Erythroblast (primary cell): Measurements from ENCODE around the gene D2HGDH.

ENCODE experiments used
- GATA1 ChIP-seq: IDR thresholded peaks from 2 replicates; pipeline ENCODE4 v1.6.1; 2011; ENCODE audit warnings: low read depth, mild to moderate bottlenecking, control low read depth, low read length, moderate library complexity
- POLR2A ChIP-seq: IDR thresholded peaks from 2 replicates; pipeline ENCODE4 v1.6.1; 2011; ENCODE audit warnings: mild to moderate bottlenecking, low read length

DNA sequence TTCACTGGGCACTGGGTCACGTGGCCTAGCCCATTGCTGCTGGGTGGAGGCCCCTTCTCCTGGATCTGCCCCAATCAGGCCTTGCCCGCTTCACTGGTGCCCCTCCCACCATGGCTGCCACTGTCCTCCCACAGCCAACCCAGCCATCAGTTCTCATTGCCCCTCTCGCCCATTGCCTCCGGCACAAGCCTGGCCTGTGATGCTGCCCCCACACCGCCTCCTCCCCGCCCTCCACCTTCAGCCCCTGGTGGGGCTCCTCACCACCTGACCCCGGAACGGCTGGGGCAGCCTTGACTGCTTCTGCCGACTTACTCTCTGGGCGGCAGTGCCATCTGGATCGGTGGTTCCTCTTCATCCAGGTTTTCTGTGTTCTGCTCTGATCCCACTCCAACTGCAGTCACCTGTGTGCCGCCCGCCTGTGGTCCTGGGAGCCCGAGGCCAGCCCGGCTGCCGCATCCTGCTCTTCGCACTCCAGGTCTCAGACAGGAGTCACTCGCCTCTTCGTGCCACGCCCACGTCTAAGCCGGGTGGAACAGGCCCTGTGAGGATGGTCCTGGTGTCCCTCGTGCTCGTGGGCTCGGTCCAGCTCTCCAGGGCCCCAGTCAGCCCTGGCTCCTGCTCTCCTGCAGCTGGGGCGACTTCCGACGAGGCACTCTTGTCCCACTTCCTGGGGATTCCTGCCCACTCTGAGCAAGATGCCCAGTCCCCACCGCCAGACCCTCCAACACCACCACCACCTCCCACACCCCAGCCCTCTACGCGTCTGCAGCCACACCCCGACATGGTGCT lies 14.2 kb downstream of the D2HGDH start:
- TF ChIP-seq POLR2A (no peak), GATA1 (no peak)
